Naive B cell (primary cell): ENCODE measurements around the gene CHRNA4. TPM values are rescaled to one million over a fixed set of nuclear protein-coding genes. Genes with fewer than 3 reads are reported as not detected.

Experiments used
- ATAC-seq, 2 donors: fragments of 150-1000 bp; cut with Tn5 transposase; 2 replicates each; pipeline ENCODE4 v1.10.0; 2021; ENCODE audit warnings: low read depth in 2 of 2, mild to moderate bottlenecking in 2 of 2, moderate library complexity in 2 of 2
- DNase-seq: peaks from one replicate; pipeline ENCODE4 v3.0.0; 2022
- H3K27ac Mint-ChIP-seq, 6 donors: one replicate each; pipeline ENCODE4 v1.8.0; 2020 to 2022; ENCODE audit warnings: mild to moderate bottlenecking in 6 of 6, mixed read lengths in 6 of 6, moderate library complexity in 5 of 6, inconsistent platforms in 2 of 6
- H3K27me3 Mint-ChIP-seq, 3 donors: one replicate each; pipeline ENCODE4 v1.8.0; 2021 to 2022; ENCODE audit warnings: mixed read lengths in 3 of 3, mild to moderate bottlenecking in 1 of 3
- H3K36me3 Mint-ChIP-seq, 2 donors: one replicate each; pipeline ENCODE4 v1.8.0; 2020 to 2022; ENCODE audit warnings: mixed read lengths in 2 of 2, inconsistent platforms in 1 of 2, mild to moderate bottlenecking in 1 of 2
- H3K4me1 Mint-ChIP-seq, 3 donors: one replicate each; pipeline ENCODE4 v1.8.0; 2020 to 2022; ENCODE audit warnings: mixed read lengths in 3 of 3, inconsistent platforms in 1 of 3, mild to moderate bottlenecking in 1 of 3, moderate library complexity in 1 of 3
- H3K4me3 Mint-ChIP-seq, 8 donors: one replicate each; pipeline ENCODE4 v1.8.0; 2020 to 2022; ENCODE audit warnings: mild to moderate bottlenecking in 8 of 8, mixed read lengths in 8 of 8, moderate library complexity in 8 of 8, inconsistent platforms in 2 of 8
- H3K9me3 Mint-ChIP-seq, 7 donors: one replicate each; pipeline ENCODE4 v1.8.0; 2020 to 2022; ENCODE audit warnings: mixed read lengths in 7 of 7, mild to moderate bottlenecking in 5 of 7, inconsistent platforms in 2 of 7, moderate library complexity in 1 of 7
- polyA plus RNA-seq, 6 donors: library from polyadenylated mRNA; unstranded; fragments of 300-500 nt; fragmentation: Illumina TruSeq; gene quantifications; one replicate each; pipeline ENCODE4 v1.2.3, GENCODE V29; 2021; ENCODE audit warnings: low read depth in 6 of 6

Gene CHRNA4
- polyA plus RNA-seq, 6 donors from 2014 or later, result not detected

GRCh38 chr20:63402181-63402859, 41.2 kb upstream of the CHRNA4 start:
- Mint-ChIP-seq H3K27me3 (peaks cover 0 to 6% (median 6%) of the 10 kb centered on the region in 3 donors), H3K27ac (no peak overlapping the region), H3K4me3 (no peak overlapping the region), H3K4me1 (peaks cover 0 to 2% (median 0%) of the 10 kb centered on the region in 3 donors), H3K36me3 (no peaks in the 10 kb centered on the region), H3K9me3 (no peaks in the 10 kb centered on the region)
- DNase-seq (no peak), ATAC-seq (no peak)

- DNase-seq, result no peak
- H3K4me1 Mint-ChIP-seq, result peaks cover 0 to 2% (median 0%) of the 10 kb centered on the region in 3 donors
- no peak overlapping the region for H3K4me3 Mint-ChIP-seq
- no peak for ATAC-seq
- peaks cover 5 to 14% (median 12%) of the 10 kb centered on the region in 3 donors for H3K27me3 Mint-ChIP-seq
- no peak overlapping the region for H3K27ac Mint-ChIP-seq
- no peaks in the 10 kb centered on the region for H3K9me3 Mint-ChIP-seq
- no peaks in the 10 kb centered on the region for H3K36me3 Mint-ChIP-seq
Observed at GRCh38 chr20:63401384-63402110, 40.4 kb upstream of the CHRNA4 start.

- no peaks in the 10 kb centered on the region for H3K36me3 Mint-ChIP-seq
- H3K9me3 Mint-ChIP-seq, result no peaks in the 10 kb centered on the region
- peaks cover 5 to 16% (median 15%) of the 10 kb centered on the region in 3 donors for H3K27me3 Mint-ChIP-seq
- H3K27ac Mint-ChIP-seq, result no peak overlapping the region
- ATAC-seq (no peak), DNase-seq (no peak)
- no peak overlapping the region for H3K4me3 Mint-ChIP-seq
- peaks cover 0 to 2% (median 0%) of the 10 kb centered on the region in 3 donors for H3K4me1 Mint-ChIP-seq
Observed at GRCh38 chr20:63400486-63401210, 39.5 kb upstream of the CHRNA4 start.

GRCh38 chr20:63399596-63400375, 38.6 kb upstream of the CHRNA4 start:
- DNase-seq (no peak), ATAC-seq (no peak)
- H3K4me1 Mint-ChIP-seq, result peaks cover 0 to 2% (median 0%) of the 10 kb centered on the region in 3 donors
- no peaks in the 10 kb centered on the region for H3K9me3 Mint-ChIP-seq
- no peak overlapping the region for H3K4me3 Mint-ChIP-seq
- H3K27me3 Mint-ChIP-seq, result peaks cover 5 to 24% (median 23%) of the 10 kb centered on the region in 3 donors
- H3K27ac Mint-ChIP-seq, result no peak overlapping the region
- no peaks in the 10 kb centered on the region for H3K36me3 Mint-ChIP-seq

GRCh38 chr20:63398744-63399514, 37.8 kb upstream of the CHRNA4 start:
- H3K27ac Mint-ChIP-seq, result no peak overlapping the region
- H3K4me1 Mint-ChIP-seq, result peaks cover 0 to 2% (median 0%) of the 10 kb centered on the region in 3 donors
- no peaks in the 10 kb centered on the region for H3K9me3 Mint-ChIP-seq
- H3K36me3 Mint-ChIP-seq, result no peaks in the 10 kb centered on the region
- peaks cover 5 to 29% (median 28%) of the 10 kb centered on the region in 3 donors for H3K27me3 Mint-ChIP-seq
- DNase-seq (no peak), ATAC-seq (no peak)
- no peak overlapping the region for H3K4me3 Mint-ChIP-seq

- Mint-ChIP-seq H3K36me3 (no peaks in the 10 kb centered on the region), H3K4me3 (no peak overlapping the region), H3K27me3 (peaks cover 5 to 36% (median 30%) of the 10 kb centered on the region in 3 donors), H3K4me1 (peaks cover 0 to 2% (median 0%) of the 10 kb centered on the region in 3 donors), H3K27ac (no peak overlapping the region), H3K9me3 (no peaks in the 10 kb centered on the region)
- no peak for ATAC-seq
- DNase-seq, result no peak
Observed at GRCh38 chr20:63397946-63398450, 36.8 kb upstream of the CHRNA4 start.

- H3K4me3 Mint-ChIP-seq, result no peak overlapping the region
Observed at GRCh38 chr20:63397155-63397843, 36.1 kb upstream of the CHRNA4 start.

GRCh38 chr20:63396300-63396699, 35.2 kb upstream of the CHRNA4 start:
- Mint-ChIP-seq H3K27me3 (peaks cover 5 to 38% (median 30%) of the 10 kb centered on the region in 3 donors), H3K4me3 (no peak overlapping the region), H3K36me3 (no peaks in the 10 kb centered on the region), H3K27ac (no peak overlapping the region), H3K4me1 (no peaks in the 10 kb centered on the region), H3K9me3 (no peaks in the 10 kb centered on the region)
- ATAC-seq (no peak), DNase-seq (no peak)

More at GRCh38 chr20:63397155-63397843, 36.1 kb upstream of the CHRNA4 start:
- no peaks in the 10 kb centered on the region for H3K36me3 Mint-ChIP-seq
- DNase-seq (no peak), ATAC-seq (no peak)
- H3K27ac Mint-ChIP-seq, result peak overlapping the region in 1 of 6 donors; percentile 78
- H3K9me3 Mint-ChIP-seq, result no peaks in the 10 kb centered on the region
- H3K27me3 Mint-ChIP-seq, result peaks cover 5 to 42% (median 30%) of the 10 kb centered on the region in 3 donors
- peaks cover 0 to 2% (median 0%) of the 10 kb centered on the region in 3 donors for H3K4me1 Mint-ChIP-seq

GRCh38 chr20:63395723-63396122, 34.6 kb upstream of the CHRNA4 start:
- no peaks in the 10 kb centered on the region for H3K9me3 Mint-ChIP-seq

GRCh38 chr20:63394920-63395455, 33.8 kb upstream of the CHRNA4 start:
- ATAC-seq (no peak), DNase-seq (no peak)
- peak overlapping the region in 1 of 8 donors; percentile 60 for H3K4me3 Mint-ChIP-seq
- peaks cover 5 to 38% (median 30%) of the 10 kb centered on the region in 3 donors for H3K27me3 Mint-ChIP-seq
- H3K36me3 Mint-ChIP-seq, result no peaks in the 10 kb centered on the region
- H3K9me3 Mint-ChIP-seq, result peaks cover 0 to under 1% (median 0%) of the 10 kb centered on the region in 7 donors
- H3K4me1 Mint-ChIP-seq, result no peaks in the 10 kb centered on the region
- no peak overlapping the region for H3K27ac Mint-ChIP-seq

More at GRCh38 chr20:63395723-63396122, 34.6 kb upstream of the CHRNA4 start:
- Mint-ChIP-seq H3K4me3 (no peak overlapping the region), H3K27me3 (peaks cover 5 to 38% (median 30%) of the 10 kb centered on the region in 3 donors), H3K27ac (no peak overlapping the region), H3K4me1 (no peaks in the 10 kb centered on the region), H3K36me3 (no peaks in the 10 kb centered on the region)
- ATAC-seq (no peak), DNase-seq (no peak)

- H3K27me3 Mint-ChIP-seq, result peaks cover 5 to 38% (median 30%) of the 10 kb centered on the region in 3 donors
- H3K36me3 Mint-ChIP-seq, result no peaks in the 10 kb centered on the region
- peaks cover 0 to 5% (median 0%) of the 10 kb centered on the region in 7 donors for H3K9me3 Mint-ChIP-seq
- H3K4me3 Mint-ChIP-seq, result no peak overlapping the region
- no peak overlapping the region for H3K27ac Mint-ChIP-seq
- ATAC-seq (no peak), DNase-seq (no peak)
- no peaks in the 10 kb centered on the region for H3K4me1 Mint-ChIP-seq
Observed at GRCh38 chr20:63394069-63394919, 33.1 kb upstream of the CHRNA4 start.
